Measurements from ENCODE around the gene UBAC2. TPM values are rescaled to one million over a fixed set of nuclear protein-coding genes. Genes with fewer than 3 reads are reported as not detected.

UBAC2 gene
- total and polyA plus RNA-seq, 2 experiments from 2014 or later = 78.2 to 83.1 TPM

DNA sequence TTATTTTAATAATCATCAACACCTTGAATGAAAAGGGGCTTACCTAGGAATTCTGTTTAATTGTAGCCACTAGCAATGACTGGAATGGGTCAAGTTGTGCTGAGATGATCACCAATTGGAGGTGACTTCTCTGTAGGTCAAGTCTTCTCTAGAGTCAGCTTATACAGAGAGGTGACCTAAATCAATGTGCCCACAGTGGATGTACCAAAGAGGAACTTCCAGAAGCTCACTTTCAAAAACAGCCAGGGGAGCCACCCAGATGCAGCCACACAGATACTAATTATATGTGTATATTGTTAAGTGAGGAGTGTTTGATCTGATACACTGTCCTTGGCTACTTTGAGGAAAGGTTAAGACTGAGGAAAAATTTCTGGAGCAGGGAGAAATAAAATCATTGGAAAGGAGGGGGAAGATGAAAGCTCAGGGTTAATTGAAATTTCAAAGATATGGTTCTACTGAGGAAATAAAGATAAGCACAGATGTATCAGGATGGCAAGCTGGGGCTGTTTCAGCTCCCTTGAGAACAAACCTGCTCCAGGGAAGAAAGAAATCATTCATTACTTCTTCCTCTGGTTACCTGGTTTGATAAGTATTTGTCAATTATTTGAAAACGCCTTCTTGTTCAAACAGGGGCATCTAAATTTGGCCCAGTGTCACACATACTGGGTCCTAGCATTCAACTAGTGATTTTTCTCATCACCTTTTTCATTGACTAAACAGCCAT, 101.4 kb downstream of the UBAC2 start:
- no peaks in the 10 kb centered on the region for H3K27me3 ChIP-seq
- no peak overlapping the region for H3K27ac ChIP-seq
- H3K4me3 ChIP-seq = no peak overlapping the region
- no peaks in the 10 kb centered on the region for H3K79me2 ChIP-seq
- H3K9me2 ChIP-seq (replicated peaks; ENCODE audit: insufficient read depth) = no peaks in the 10 kb centered on the region
- no peak overlapping the region for H3K4me2 ChIP-seq
- no peaks in the 10 kb centered on the region for H3K9me3 ChIP-seq (ENCODE audit: low read depth)
- no peaks in the 10 kb centered on the region for H4K20me1 ChIP-seq (ENCODE audit: insufficient read depth, poor library complexity, severe bottlenecking)
- 95% methylated on average over 1 of the region's 1 CpG for WGBS (ENCODE audit: low lambda C conversion rate, missing lambda C conversion rate)
- peaks cover 7% of the 10 kb centered on the region for H3K4me1 ChIP-seq (ENCODE audit: insufficient read depth)
- no peak for TF ChIP-seq EZH2phosphoT487 (IDR thresholded peaks at IDR 0.05; ENCODE audit: low read depth, severe bottlenecking, unreplicated experiment)
- TF ChIP-seq, protein P1, sequence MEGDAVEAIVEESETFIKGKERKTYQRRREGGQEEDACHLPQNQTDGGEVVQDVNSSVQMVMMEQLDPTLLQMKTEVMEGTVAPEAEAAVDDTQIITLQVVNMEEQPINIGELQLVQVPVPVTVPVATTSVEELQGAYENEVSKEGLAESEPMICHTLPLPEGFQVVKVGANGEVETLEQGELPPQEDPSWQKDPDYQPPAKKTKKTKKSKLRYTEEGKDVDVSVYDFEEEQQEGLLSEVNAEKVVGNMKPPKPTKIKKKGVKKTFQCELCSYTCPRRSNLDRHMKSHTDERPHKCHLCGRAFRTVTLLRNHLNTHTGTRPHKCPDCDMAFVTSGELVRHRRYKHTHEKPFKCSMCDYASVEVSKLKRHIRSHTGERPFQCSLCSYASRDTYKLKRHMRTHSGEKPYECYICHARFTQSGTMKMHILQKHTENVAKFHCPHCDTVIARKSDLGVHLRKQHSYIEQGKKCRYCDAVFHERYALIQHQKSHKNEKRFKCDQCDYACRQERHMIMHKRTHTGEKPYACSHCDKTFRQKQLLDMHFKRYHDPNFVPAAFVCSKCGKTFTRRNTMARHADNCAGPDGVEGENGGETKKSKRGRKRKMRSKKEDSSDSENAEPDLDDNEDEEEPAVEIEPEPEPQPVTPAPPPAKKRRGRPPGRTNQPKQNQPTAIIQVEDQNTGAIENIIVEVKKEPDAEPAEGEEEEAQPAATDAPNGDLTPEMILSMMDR (IDR thresholded peaks at IDR 0.05; ENCODE audit: poor library complexity) = no peak
- TF ChIP-seq EZH2 (IDR thresholded peaks at IDR 0.05; ENCODE audit: borderline replicate concordance) = no peak
- H3K36me3 ChIP-seq (replicated peaks; ENCODE audit: insufficient read depth, low read depth) = no peaks in the 10 kb centered on the region
- no peak for DNase-seq (ENCODE audit: low spot score)
- no peak overlapping the region for H2AFZ ChIP-seq

DNA sequence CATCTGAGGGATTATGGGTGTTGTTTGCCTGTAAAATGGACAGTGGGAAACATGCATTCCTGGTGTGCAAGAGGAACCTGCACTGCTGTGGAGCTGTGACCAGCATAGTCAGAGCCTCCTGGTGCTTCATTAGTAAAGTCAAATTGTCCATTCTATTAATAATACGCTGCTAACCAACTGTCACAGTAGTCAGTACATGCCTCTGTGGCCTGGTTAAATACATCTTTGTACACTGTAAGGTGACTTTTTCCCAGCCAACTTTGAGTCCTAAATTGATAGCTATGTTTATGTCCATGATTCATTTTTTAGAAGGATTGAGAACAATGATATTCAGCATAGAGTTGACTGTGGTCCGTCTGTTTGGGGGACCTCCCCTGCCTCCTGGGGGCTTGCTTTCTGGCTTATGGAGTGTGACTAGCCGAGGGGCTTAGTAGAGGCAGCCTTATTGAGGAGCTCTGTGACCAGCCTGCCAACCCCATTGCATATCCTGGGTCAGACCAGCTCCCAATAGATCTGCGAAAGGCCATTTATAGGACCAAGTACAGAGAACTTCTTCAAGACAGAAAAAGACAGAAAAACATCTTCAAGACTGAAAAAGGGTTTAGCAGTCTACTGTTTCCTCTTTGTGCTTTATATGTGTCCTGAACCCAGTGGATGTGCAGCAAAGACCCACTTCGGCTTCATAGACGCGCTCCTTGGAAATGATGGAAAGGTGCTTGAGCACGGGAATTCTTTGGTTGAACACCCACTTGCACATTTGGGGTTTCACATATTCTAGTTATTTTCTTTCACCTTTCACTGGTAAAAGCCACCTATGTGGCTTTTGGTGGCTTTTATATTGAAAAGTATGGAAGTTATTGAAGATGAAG, 102.2 kb downstream of the UBAC2 start:
- DNase-seq (ENCODE audit: low spot score) = no peak
- H3K4me1 ChIP-seq (ENCODE audit: insufficient read depth) = peaks cover 13% of the 10 kb centered on the region
- WGBS (ENCODE audit: low lambda C conversion rate, missing lambda C conversion rate) = 98% methylated on average over 8 of the region's 8 CpGs
- no peak overlapping the region for H3K27ac ChIP-seq
- no peaks in the 10 kb centered on the region for H3K9me3 ChIP-seq (ENCODE audit: low read depth)
- H3K27me3 ChIP-seq = no peaks in the 10 kb centered on the region
- no peaks in the 10 kb centered on the region for H3K9me2 ChIP-seq (replicated peaks; ENCODE audit: insufficient read depth)
- no peak overlapping the region for H2AFZ ChIP-seq
- H3K4me2 ChIP-seq = no peak overlapping the region
- no peak overlapping the region for H3K4me3 ChIP-seq
- H3K36me3 ChIP-seq (replicated peaks; ENCODE audit: insufficient read depth, low read depth) = no peaks in the 10 kb centered on the region
- no peaks in the 10 kb centered on the region for H4K20me1 ChIP-seq (ENCODE audit: insufficient read depth, poor library complexity, severe bottlenecking)
- TF ChIP-seq EZH2phosphoT487 (IDR thresholded peaks at IDR 0.05; ENCODE audit: low read depth, severe bottlenecking, unreplicated experiment) (no peak), EZH2 (IDR thresholded peaks at IDR 0.05; ENCODE audit: borderline replicate concordance) (no peak)
- TF ChIP-seq, protein P1 (IDR thresholded peaks at IDR 0.05; ENCODE audit: poor library complexity) = no peak
- no peaks in the 10 kb centered on the region for H3K79me2 ChIP-seq

DNA sequence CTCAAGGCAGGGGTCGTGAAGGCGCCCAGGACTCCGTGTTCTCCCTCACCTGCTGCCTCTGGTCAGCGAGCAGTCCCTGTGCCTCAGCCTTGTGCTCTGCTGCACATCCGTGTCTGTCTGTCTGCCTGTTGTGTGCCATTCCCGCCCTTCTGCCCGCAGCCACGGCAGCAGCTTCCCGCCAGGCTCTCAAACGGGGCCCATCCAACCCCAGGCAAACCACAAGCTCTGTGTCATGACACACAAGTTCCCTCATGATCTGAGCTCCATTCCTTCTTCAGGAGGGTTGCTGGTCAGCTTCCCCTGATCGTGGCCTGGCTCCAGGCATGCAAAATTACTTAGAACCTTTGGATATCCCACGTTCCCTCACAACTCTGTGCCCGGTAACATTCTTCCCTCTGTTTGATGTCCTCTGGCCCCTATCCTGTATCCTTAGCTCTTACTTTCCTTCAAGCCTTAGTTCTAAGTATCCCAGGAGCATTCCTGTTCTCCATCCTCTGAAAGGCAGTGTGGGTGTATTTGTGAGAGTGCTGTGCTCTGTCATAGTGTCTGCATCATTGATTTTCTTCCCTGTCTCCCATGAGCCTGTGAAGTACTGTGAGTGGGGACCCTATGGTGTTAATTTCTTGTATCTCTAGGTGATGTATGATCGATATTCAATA, 103.3 kb downstream of the UBAC2 start:
- TF ChIP-seq EZH2 (IDR thresholded peaks at IDR 0.05; ENCODE audit: borderline replicate concordance) (no peak), EZH2phosphoT487 (IDR thresholded peaks at IDR 0.05; ENCODE audit: low read depth, severe bottlenecking, unreplicated experiment) (no peak)
- TF ChIP-seq, protein P1 (IDR thresholded peaks at IDR 0.05; ENCODE audit: poor library complexity) = no peak
- Histone ChIP-seq H3K27ac (no peak overlapping the region), H3K4me3 (no peak overlapping the region), H3K4me1 (ENCODE audit: insufficient read depth) (peaks cover 13% of the 10 kb centered on the region), H3K27me3 (no peaks in the 10 kb centered on the region), H3K36me3 (replicated peaks; ENCODE audit: insufficient read depth, low read depth) (no peaks in the 10 kb centered on the region), H2AFZ (no peak overlapping the region), H3K79me2 (no peaks in the 10 kb centered on the region), H3K9me3 (ENCODE audit: low read depth) (no peaks in the 10 kb centered on the region), H4K20me1 (ENCODE audit: insufficient read depth, poor library complexity, severe bottlenecking) (no peaks in the 10 kb centered on the region), H3K4me2 (no peak overlapping the region), H3K9me2 (replicated peaks; ENCODE audit: insufficient read depth) (no peaks in the 10 kb centered on the region)
- WGBS (ENCODE audit: low lambda C conversion rate, missing lambda C conversion rate) = 93% methylated on average over 14 of the region's 14 CpGs
- no peak for DNase-seq (ENCODE audit: low spot score)

Data from hepatocyte (in vitro differentiated cells).